Neural crest cell (in vitro differentiated cells): ENCODE measurements around the gene KIF3B. TPM values are rescaled to one million over a fixed set of nuclear protein-coding genes. Genes with fewer than 3 reads are reported as not detected.
A peak's percentile ranks its signal among the peaks of the same experiment; 100 is the strongest.
"Not testable (repeated sequence)": the region's sequence is repeated elsewhere in the genome, so short reads cannot be mapped to it uniquely, and the experiment has no call there.

Source experiments
- DNase-seq: peaks from one replicate; pipeline ENCODE4 v3.0.0; 2021; ENCODE audit warnings: low read depth, mixed read lengths, low spot score
- H3K27ac Mint-ChIP-seq: one replicate; pipeline ENCODE4 v1.8.0; 2021; ENCODE audit warnings: mild to moderate bottlenecking, mixed read lengths; ENCODE audit not compliant: unreplicated experiment
- H3K27me3 Mint-ChIP-seq: 2 replicates; pipeline ENCODE4 v1.8.0; 2021; ENCODE audit warnings: low read depth, mild to moderate bottlenecking, mixed read lengths
- H3K36me3 Mint-ChIP-seq: 2 replicates; pipeline ENCODE4 v1.8.0; 2021; ENCODE audit warnings: low read depth, mild to moderate bottlenecking, mixed read lengths
- H3K4me1 Mint-ChIP-seq: 2 replicates; pipeline ENCODE4 v1.8.0; 2021; ENCODE audit warnings: mixed read lengths
- H3K4me3 Mint-ChIP-seq: one replicate; pipeline ENCODE4 v1.8.0; 2021; ENCODE audit warnings: mild to moderate bottlenecking, mixed read lengths
- H3K9me3 Mint-ChIP-seq: 2 replicates; pipeline ENCODE4 v1.8.0; 2021; ENCODE audit warnings: mixed read lengths
- CTCF ChIP-seq: fragments of 200-600 bp; sonication (generic); conservative IDR thresholded peaks from 2 replicates; pipeline ENCODE4 v1.5.0; 2021; ENCODE audit warnings: antibody characterized with exemption, mild to moderate bottlenecking
- total RNA-seq: library from RNA; stranded (reverse); gene quantifications from 2 replicates; pipeline ENCODE4 v1.2.1, GENCODE V29; 2021

KIF3B gene
- total RNA-seq, 1 donor from 2014 or later: 45.5 TPM

- peaks cover 7% of the 10 kb centered on the region for H3K36me3 Mint-ChIP-seq
- TF ChIP-seq CTCF: no peak
- H3K27me3 Mint-ChIP-seq: no peaks in the 10 kb centered on the region
- DNase-seq: no peak
- H3K4me3 Mint-ChIP-seq: no peak overlapping the region
- no peak overlapping the region for H3K27ac Mint-ChIP-seq
- peaks cover 25% of the 10 kb centered on the region for H3K4me1 Mint-ChIP-seq
- no peaks in the 10 kb centered on the region for H3K9me3 Mint-ChIP-seq
These were observed 103.3 kb downstream of the KIF3B start for GRCh38 chr20:32380745-32381144.

- H3K4me1 Mint-ChIP-seq: peaks cover 31% of the 10 kb centered on the region
- no peak for TF ChIP-seq CTCF
These were observed 104.9 kb downstream of the KIF3B start for GRCh38 chr20:32382102-32382950.

GRCh38 chr20:32383441-32383840 is 106.0 kb downstream of the KIF3B start:
- not testable (repeated sequence) for H3K4me3 Mint-ChIP-seq, H3K36me3 Mint-ChIP-seq, H3K9me3 Mint-ChIP-seq, DNase-seq, H3K27me3 Mint-ChIP-seq
- Mint-ChIP-seq H3K4me1 (peaks cover 36% of the 10 kb centered on the region), H3K27ac (peak overlapping the region; percentile 30)

More at GRCh38 chr20:32382102-32382950, 104.9 kb downstream of the KIF3B start:
- Mint-ChIP-seq H3K9me3 (no peaks in the 10 kb centered on the region), H3K36me3 (peaks cover 5% of the 10 kb centered on the region), H3K27ac (no peak overlapping the region), H3K4me3 (no peak overlapping the region), H3K27me3 (no peaks in the 10 kb centered on the region)
- no peak for DNase-seq

Other genes with a start within 250 kb of the KIF3B start
- not detected in 2 replicates for gene HCK, start 225.4 kb upstream of the KIF3B start, total RNA-seq
- 76.7 and 76.8 TPM in 2 replicates for gene TM9SF4, start 167.9 kb upstream of the KIF3B start, total RNA-seq
- 70.4 and 71.1 TPM in 2 replicates for gene PLAGL2, start 69.9 kb upstream of the KIF3B start, total RNA-seq
- 47.5 and 51.4 TPM in 2 replicates for gene POFUT1, start 69.8 kb upstream of the KIF3B start, total RNA-seq
- gene ASXL1, start 80.7 kb downstream of the KIF3B start, total RNA-seq: 140 and 157 TPM in 2 replicates